GM10248 (cell line): ENCODE results near the gene RBM18.

ENCODE experiments used
- CTCF ChIA-PET: fragments of 300-600 bp; sonication (Branson Sonifier 250); formaldehyde crosslinking; extraction: SDS; loops from one replicate; lab custom pipeline; 2021; ENCODE audit warnings: antibody characterized with exemption; lab: Yijun Ruan, JAX
- POLR2A ChIA-PET: fragments of 350-650 bp; sonication (Branson Sonifier 250); formaldehyde crosslinking; extraction: SDS; loops from one replicate; lab custom pipeline; 2020; ENCODE audit warnings: antibody characterized with exemption; lab: Yijun Ruan, JAX
- DNase-seq: peaks from one replicate; pipeline ENCODE4 v3.0.0; 2012; ENCODE audit errors: extremely low spot score
- TF ChIP-seq, protein P1 (sequence below): IDR thresholded peaks from 2 replicates; pipeline ENCODE4 v1.5.1; 2012; ENCODE audit warnings: mild to moderate bottlenecking, low read depth; ENCODE audit errors: extremely low read depth, missing control alignments, control extremely low read depth

RBM18 gene

DNA sequence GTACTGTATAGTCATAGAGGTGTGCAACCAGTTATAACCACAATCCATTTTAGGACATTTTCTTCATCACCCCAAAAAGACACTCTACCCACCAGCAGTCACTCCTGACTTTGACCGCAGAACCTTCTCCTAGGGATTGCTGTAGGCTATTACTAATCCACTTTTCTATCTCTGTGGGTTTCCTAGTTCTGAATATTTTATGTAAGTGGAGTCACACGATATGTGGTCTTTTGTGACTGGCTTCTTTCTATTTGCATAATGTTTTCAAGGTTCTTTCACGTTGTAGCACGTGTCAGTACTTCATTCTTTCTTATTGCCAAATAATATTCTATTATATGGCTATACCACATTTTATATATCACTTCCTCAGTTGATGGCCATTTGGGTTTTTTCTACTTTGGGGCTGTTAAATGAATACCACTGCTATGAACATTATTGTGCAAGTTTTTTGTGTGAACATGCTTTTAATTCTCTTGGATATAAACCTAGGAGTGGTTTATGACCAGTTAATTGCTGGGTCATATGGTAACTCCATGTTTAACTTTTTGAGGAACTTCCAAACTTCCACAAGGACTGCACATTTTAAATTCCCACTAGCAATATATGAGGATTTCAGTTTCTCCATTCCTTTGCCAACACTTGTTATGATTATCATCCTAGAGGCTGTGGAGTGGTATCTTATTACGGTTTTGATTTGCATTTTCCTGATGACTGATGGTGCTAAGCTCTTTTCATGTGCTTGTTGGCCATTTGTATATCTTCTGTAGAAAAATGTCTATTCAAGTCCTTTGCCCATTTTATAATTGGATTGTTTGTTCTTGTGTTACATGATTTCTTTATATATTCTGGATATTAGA is 37.8 kb upstream of the RBM18 start:
- CTCF ChIA-PET = interaction anchor here (1.2 kb wide), 1 partner anchor 10 kb away, joined by 3 read pairs; no protein-coding TSS in a partner anchor

DNA sequence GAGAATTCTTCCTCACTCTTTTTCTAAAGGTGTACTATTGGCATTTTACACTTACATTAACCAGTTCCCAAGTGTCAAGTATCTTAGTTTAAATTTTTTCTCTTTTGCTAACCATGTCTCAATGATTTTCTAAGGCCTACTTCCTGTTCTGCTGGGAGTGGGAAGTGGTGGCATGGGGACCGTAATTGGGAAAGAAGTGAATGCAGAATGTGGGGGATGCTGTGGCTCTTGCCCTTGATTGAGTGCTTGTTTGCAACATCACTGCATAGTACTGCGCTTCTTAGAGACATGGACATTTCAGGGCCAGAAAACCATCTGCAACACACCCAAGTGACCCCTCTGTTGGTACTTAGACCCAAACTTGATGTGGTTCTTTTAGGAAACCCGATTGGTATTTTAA is 32.9 kb upstream of the RBM18 start:
- DNase-seq = no peak
- CTCF ChIA-PET = no interaction called here

More for the DNA sequence above, 37.8 kb upstream of the RBM18 start:
- no peak for DNase-seq
- TF ChIP-seq, protein P1, sequence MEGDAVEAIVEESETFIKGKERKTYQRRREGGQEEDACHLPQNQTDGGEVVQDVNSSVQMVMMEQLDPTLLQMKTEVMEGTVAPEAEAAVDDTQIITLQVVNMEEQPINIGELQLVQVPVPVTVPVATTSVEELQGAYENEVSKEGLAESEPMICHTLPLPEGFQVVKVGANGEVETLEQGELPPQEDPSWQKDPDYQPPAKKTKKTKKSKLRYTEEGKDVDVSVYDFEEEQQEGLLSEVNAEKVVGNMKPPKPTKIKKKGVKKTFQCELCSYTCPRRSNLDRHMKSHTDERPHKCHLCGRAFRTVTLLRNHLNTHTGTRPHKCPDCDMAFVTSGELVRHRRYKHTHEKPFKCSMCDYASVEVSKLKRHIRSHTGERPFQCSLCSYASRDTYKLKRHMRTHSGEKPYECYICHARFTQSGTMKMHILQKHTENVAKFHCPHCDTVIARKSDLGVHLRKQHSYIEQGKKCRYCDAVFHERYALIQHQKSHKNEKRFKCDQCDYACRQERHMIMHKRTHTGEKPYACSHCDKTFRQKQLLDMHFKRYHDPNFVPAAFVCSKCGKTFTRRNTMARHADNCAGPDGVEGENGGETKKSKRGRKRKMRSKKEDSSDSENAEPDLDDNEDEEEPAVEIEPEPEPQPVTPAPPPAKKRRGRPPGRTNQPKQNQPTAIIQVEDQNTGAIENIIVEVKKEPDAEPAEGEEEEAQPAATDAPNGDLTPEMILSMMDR = no peak
- POLR2A ChIA-PET = no interaction called here

DNA sequence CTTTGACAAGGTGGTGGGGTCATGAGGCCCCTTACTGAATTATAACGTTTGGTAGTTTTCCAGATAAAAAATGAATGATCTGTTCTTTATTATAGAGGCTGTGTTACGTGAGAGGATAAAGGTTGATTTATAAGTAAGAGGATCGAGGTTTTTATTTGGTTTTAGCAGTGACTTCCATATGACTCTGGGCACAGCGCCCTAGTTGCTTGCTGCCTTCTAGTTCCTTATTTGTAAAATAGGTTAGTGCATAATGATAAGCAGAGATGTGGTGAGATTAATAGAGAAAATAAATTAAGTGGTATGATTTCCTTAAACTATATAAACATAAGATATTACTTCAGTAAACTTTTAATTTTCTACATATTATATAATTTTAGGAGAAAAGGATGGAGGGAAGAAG is 29.9 kb upstream of the RBM18 start:
- POLR2A ChIA-PET = no interaction called here
- CTCF ChIA-PET = no interaction called here
- TF ChIP-seq, protein P1 = no peak
- DNase-seq = no peak

More for the DNA sequence above, 32.9 kb upstream of the RBM18 start:
- POLR2A ChIA-PET = no interaction called here
- TF ChIP-seq, protein P1 = no peak

DNA sequence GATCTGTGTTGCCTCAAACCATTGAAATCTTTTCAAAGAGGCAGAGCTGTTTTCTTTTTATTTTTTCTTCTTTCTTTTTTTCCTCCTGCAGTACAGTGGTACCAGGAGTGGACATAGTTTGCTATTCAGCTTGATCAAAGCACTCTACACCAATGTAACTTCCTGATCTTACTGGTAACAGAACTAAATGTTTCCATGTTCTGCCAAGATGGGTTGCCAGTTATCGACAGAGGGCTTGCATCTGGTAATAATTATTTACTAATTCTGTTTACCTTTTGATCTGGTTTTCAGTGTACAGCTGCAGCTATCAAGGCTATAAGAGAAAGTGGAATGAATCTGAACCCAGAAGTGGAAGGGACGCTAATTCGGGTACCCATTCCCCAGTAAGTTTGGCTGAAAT is 26.8 kb upstream of the RBM18 start:
- TF ChIP-seq, protein P1 = no peak
- no peak for DNase-seq
- ChIA-PET CTCF (interaction anchor here (0.6 kb wide), 1 partner anchor 1057 kb away, joined by 3 read pairs; no protein-coding TSS in a partner anchor), POLR2A (no interaction called here)

DNA sequence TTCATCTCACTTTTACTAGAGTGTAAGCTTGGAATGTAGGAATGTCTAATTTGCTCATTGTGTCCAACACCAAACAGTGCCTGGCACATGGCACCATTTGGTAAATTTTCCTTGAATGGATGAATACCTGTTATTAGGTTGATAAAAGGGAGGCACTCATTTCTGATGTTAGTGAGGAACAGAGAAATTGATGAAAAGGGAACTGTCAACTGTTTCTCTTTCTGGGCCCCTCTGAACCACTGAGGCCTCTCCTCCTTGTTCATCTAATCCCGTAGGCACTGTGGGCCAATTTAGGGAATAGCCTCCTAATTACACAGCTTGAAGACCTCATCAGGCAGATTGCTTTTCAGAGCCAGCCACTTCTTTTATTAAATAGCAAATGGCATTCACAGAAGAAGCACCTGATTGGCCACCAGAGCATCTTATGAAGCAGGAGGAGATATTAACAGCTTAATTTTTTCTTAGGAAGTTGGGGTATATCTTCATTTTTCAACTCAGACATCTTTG is 22.6 kb upstream of the RBM18 start:
- TF ChIP-seq, protein P1 = no peak
- POLR2A ChIA-PET = no interaction called here
- CTCF ChIA-PET = interaction anchor here (1.4 kb wide), 1 partner anchor 34 kb away, joined by 3 read pairs; no protein-coding TSS in a partner anchor
- DNase-seq = no peak

DNA sequence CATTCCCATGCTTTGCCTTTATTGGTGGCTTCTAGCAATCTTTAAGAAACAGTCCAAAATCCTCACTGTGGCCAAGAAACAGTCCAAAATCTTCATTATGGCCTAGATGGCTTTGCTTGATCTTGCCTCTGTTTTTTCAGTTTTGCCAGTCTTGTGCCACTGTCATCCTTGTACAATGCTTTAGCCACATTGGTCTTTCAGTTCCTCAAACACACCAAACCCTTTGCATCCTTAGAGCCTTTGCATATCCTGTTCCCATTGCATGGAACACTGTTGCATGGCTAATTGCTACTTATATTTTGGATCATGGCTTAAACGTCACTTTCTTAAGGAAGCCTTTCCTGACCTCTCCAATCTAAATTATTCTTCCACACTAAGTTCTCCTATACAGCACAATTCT is 22.1 kb upstream of the RBM18 start:
- peak; percentile 16 for DNase-seq
- ChIA-PET CTCF (interaction anchor here (1.8 to 2.0 kb wide), 2 partner anchors 16 to 22 kb away, joined by 5 read pairs; partner anchors contain the start of genes MRRF and RBM18), POLR2A (no interaction called here)
- TF ChIP-seq, protein P1 = no peak
